NCI-H1694 (cell line): Measurements from ENCODE around the gene STK26.
"Not testable (repeated sequence)": the region's sequence is repeated elsewhere in the genome, so short reads cannot be mapped to it uniquely, and the experiment has no call there.

Experiments used
- DNase-seq: peaks from one replicate; lab custom pipeline; 2025; lab: John Stamatoyannopoulos, UW

The STK26 gene

GRCh38 chrX:132094164-132094563 lies 71.1 kb downstream of the STK26 start:
- DNase-seq: no peak

- DNase-seq: not testable (repeated sequence)
These were observed 75.6 kb downstream of the STK26 start for GRCh38 chrX:132098704-132099103.

- no peak for DNase-seq
These were observed 78.1 kb downstream of the STK26 start for GRCh38 chrX:132101206-132101605.

GRCh38 chrX:132101799-132102198 lies 78.7 kb downstream of the STK26 start:
- DNase-seq: no peak

GRCh38 chrX:132107291-132107690 lies 84.2 kb downstream of the STK26 start:
- DNase-seq: no peak

GRCh38 chrX:132114607-132115006 lies 91.5 kb downstream of the STK26 start:
- no peak for DNase-seq

- DNase-seq: no peak
These were observed 92.7 kb downstream of the STK26 start for GRCh38 chrX:132115792-132116191.

GRCh38 chrX:132118358-132118757 lies 95.3 kb downstream of the STK26 start:
- DNase-seq: no peak

GRCh38 chrX:132119283-132119682 lies 96.2 kb downstream of the STK26 start:
- DNase-seq: no peak

- no peak for DNase-seq
These were observed 96.9 kb downstream of the STK26 start for GRCh38 chrX:132119821-132120515.

- no peak for DNase-seq
These were observed 97.8 kb downstream of the STK26 start for GRCh38 chrX:132120913-132121312.
